22Rv1 (cell line): ENCODE measurements around the gene ITPR1.

Source experiments
- H3K27ac ChIP-seq: fragments of 450-650 bp; 2 replicates; pipeline ENCODE4 v1.5.1; 2017
- ZFX ChIP-seq: fragments of 450-650 bp; IDR thresholded peaks from 2 replicates; pipeline ENCODE4 v1.6.1; 2017; ENCODE audit warnings: antibody characterized with exemption, borderline replicate concordance
- TF ChIP-seq, protein P1 (sequence below): fragments of 450-650 bp; IDR thresholded peaks from 2 replicates; pipeline ENCODE4 v1.5.1; 2017; ENCODE audit warnings: mild to moderate bottlenecking

The ITPR1 gene

GRCh38 chr3:4741106-4741403 is 247.9 kb downstream of the ITPR1 start:
- TF ChIP-seq, protein P1, sequence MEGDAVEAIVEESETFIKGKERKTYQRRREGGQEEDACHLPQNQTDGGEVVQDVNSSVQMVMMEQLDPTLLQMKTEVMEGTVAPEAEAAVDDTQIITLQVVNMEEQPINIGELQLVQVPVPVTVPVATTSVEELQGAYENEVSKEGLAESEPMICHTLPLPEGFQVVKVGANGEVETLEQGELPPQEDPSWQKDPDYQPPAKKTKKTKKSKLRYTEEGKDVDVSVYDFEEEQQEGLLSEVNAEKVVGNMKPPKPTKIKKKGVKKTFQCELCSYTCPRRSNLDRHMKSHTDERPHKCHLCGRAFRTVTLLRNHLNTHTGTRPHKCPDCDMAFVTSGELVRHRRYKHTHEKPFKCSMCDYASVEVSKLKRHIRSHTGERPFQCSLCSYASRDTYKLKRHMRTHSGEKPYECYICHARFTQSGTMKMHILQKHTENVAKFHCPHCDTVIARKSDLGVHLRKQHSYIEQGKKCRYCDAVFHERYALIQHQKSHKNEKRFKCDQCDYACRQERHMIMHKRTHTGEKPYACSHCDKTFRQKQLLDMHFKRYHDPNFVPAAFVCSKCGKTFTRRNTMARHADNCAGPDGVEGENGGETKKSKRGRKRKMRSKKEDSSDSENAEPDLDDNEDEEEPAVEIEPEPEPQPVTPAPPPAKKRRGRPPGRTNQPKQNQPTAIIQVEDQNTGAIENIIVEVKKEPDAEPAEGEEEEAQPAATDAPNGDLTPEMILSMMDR, result no peak
- TF ChIP-seq ZFX, result no peak
- H3K27ac ChIP-seq, result no peak overlapping the region

DNA sequence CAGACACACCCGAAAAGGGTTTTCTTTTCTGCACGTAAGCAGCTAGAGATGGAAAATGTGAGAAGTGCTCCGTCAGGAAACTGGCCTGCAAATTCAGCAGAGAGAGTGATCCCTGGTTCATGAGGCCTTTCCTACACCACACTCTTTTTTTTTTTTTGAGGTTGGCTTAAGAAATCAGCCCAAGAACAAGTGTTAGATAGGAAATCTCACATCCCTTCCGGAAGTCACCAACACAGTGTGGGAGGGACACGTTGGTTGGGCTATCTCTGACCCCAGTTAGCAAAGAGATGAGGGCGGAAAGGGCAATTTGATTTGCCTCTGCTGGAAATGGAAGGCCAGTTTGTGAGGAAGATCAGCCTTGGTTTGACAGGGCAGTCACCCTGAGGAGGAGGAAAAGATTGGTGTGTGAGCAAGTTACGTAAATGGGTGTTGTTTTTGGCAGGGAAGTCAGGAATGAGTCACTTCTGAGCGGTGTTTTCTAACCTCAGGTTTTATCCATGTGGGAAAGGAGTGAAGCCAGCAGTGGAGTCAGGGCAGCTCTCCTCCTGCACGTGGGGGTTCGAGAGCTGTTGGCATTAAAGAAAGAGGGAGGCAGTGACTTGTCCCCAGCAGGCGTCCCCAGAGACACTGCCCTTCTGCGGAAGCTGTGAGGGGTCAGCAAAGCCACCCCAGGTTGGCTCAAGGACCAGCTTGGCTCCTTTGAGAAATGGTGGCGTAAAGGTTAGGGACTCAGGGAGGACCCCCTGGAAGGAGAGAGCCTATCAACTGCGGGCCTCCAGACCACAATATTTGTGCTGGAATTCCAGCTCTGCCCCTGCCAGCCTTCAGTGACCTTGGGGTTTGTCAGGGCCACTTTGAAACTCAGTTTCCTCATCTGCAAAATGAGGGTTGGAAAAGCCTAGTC is 248.5 kb downstream of the ITPR1 start:
- TF ChIP-seq ZFX, result no peak
- TF ChIP-seq, protein P1, result no peak
- no peak overlapping the region for H3K27ac ChIP-seq

GRCh38 chr3:4742359-4742758 is 249.2 kb downstream of the ITPR1 start:
- no peak for TF ChIP-seq ZFX
- TF ChIP-seq, protein P1, result no peak
- no peak overlapping the region for H3K27ac ChIP-seq

DNA sequence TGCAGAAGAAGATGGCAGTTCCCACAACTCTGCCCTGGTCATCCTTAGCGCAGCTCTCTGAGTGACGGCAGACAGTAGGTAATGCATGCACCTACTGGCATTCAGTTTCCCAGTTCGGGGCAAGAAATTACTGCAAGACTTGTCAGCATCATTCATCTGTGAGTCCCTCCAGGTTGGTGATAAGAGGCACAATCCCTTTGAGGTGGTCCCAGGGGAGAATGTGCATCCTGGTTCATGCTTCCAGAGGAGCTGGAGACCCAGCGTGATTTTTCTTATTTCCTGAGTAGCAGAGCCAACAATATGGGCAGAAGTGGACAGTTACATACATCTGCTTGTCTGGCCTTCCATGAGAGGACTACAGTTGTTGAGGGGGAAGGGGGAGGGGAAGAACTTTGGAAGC is 250.2 kb downstream of the ITPR1 start:
- no peak overlapping the region for H3K27ac ChIP-seq
- TF ChIP-seq, protein P1, result no peak
- no peak for TF ChIP-seq ZFX

DNA sequence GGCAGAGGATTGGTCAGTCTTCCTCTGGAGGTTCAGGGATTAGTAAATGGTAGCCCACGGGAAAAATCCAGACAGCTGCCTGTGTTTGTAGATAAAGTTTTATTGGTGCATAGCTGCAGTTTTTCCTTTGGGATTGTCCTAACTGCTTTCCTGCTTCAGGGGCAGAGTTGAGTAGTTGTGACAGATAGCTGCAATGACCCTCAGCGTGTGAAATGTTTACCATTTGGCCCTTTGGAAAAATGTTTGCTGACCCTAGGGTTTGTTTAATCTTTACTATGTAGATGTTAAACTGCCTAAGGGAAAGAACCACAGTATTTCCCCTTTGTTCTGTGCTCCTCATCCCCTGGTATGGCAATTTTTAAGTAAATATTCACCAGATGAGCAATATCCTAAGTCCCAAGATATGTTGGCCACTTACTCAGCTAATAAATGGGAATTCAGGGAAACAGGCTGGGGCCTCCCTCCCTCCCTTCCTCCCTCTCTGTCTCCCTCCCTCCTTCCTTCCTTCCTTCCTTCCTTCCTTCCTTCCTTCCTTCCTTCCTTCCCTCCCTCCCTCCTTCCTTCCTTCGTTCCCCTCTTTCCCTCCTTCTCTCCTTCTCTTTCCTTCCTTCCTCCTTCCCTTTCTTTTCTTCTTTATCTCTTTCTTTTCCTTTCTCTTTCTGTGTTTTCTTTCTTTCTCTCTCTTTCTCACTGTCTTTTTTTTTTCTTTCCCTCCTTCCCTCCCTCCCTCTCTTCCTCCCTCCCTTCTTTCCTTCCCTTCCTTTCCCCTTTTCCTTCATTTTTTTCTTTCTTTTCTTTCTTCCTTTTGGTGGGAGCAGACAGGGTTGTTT is 251.5 kb downstream of the ITPR1 start:
- no peak for TF ChIP-seq ZFX
- TF ChIP-seq, protein P1, result no peak
- H3K27ac ChIP-seq, result no peak overlapping the region

- no peak for TF ChIP-seq ZFX
- TF ChIP-seq, protein P1, result no peak
These were observed 252.1 kb downstream of the ITPR1 start for GRCh38 chr3:4745235-4745610.

More at GRCh38 chr3:4745235-4745610, 252.1 kb downstream of the ITPR1 start:
- no peak overlapping the region for H3K27ac ChIP-seq
